HepG2 (cell line): ENCODE measurements around the gene NT5DC1. TPM values are rescaled to one million over a fixed set of nuclear protein-coding genes. Genes with fewer than 3 reads are reported as not detected.

Experiments used
- ARID5B ChIP-seq: IDR thresholded peaks from 2 replicates; pipeline ENCODE4 v1.4.0; 2020; ENCODE audit warnings: mild to moderate bottlenecking, missing genetic modification reagents
- CHD2 ChIP-seq: IDR thresholded peaks from 2 replicates; pipeline ENCODE4 v1.6.1; 2011; ENCODE audit warnings: low read depth, low read length, improper control_type of control experiment
- ETV5 ChIP-seq: IDR thresholded peaks from 2 replicates; pipeline ENCODE4 v1.6.1; 2018; ENCODE audit warnings: missing biosample characterization, missing genetic modification reagents, inconsistent platforms, borderline replicate concordance
- GPN1 ChIP-seq: sonication (generic); formaldehyde crosslinking; IDR thresholded peaks from 2 replicates; pipeline ENCODE4 v1.5.1; 2020; ENCODE audit warnings: missing genetic modification reagents, borderline replicate concordance
- MTERF4 ChIP-seq: sonication (generic); formaldehyde crosslinking; IDR thresholded peaks from 2 replicates; pipeline ENCODE4 v1.8.0; 2023; ENCODE audit warnings: mild to moderate bottlenecking, missing genetic modification reagents
- NR3C1 ChIP-seq: sonication (generic); formaldehyde crosslinking; IDR thresholded peaks from 2 replicates; pipeline ENCODE4 v1.4.0; 2020; ENCODE audit warnings: missing genetic modification reagents
- PITX1 ChIP-seq: sonication (generic); formaldehyde crosslinking; IDR thresholded peaks from 2 replicates; pipeline ENCODE4 v1.5.1; 2020; ENCODE audit warnings: mild to moderate bottlenecking, missing genetic modification reagents
- SMAD3 ChIP-seq: sonication (generic); formaldehyde crosslinking; IDR thresholded peaks from 2 replicates; pipeline ENCODE4 v1.4.0; 2020; ENCODE audit warnings: missing genetic modification reagents
- SNAPC4 ChIP-seq: sonication (generic); formaldehyde crosslinking; IDR thresholded peaks from 2 replicates; pipeline ENCODE4 v1.4.0; 2020; ENCODE audit warnings: mild to moderate bottlenecking, missing genetic modification reagents
- SNRNP70 ChIP-seq: fragments of 200-400 bp; formaldehyde crosslinking; IDR thresholded peaks from 2 replicates; pipeline ENCODE4 v1.6.1; 2017; ENCODE audit warnings: mild to moderate bottlenecking, low read depth, low read length, moderate library complexity
- XBP1 ChIP-seq: sonication (generic); formaldehyde crosslinking; IDR thresholded peaks from 2 replicates; pipeline ENCODE4 v1.5.0; 2020; ENCODE audit warnings: missing genetic modification reagents
- ZBTB49 ChIP-seq: sonication (generic); formaldehyde crosslinking; IDR thresholded peaks from 2 replicates; pipeline ENCODE4 v1.4.0; 2020; ENCODE audit warnings: missing genetic modification reagents, borderline replicate concordance
- ZKSCAN5 ChIP-seq: sonication (generic); formaldehyde crosslinking; IDR thresholded peaks from 2 replicates; pipeline ENCODE4 v1.5.1; 2020; ENCODE audit warnings: mild to moderate bottlenecking, missing genetic modification reagents
- ZNF263 ChIP-seq: sonication (generic); formaldehyde crosslinking; IDR thresholded peaks from 2 replicates; pipeline ENCODE4 v1.4.0; 2020; ENCODE audit warnings: missing genetic modification reagents
- ZNF432 ChIP-seq: sonication (generic); formaldehyde crosslinking; IDR thresholded peaks from 2 replicates; pipeline ENCODE4 v1.5.0; 2020; ENCODE audit warnings: missing genetic modification reagents, mild to moderate bottlenecking, borderline replicate concordance
- ZNF747 ChIP-seq: sonication (generic); formaldehyde crosslinking; IDR thresholded peaks from 2 replicates; pipeline ENCODE4 v1.8.1; 2023; ENCODE audit warnings: missing genetic modification reagents, mild to moderate bottlenecking, borderline replicate concordance
- polyA plus RNA-seq, 8 experiments: library from polyadenylated mRNA; depleted of rRNA in 3 of 8; stranded (reverse) in 7 of 8; unstranded in 1 of 8; fragments of >200 nt; fragmentation: Illumina TruSeq in 4 of 8; extraction: Trizol in 4 of 8; gene quantifications; 2 replicates each; pipeline versions ENCODE4 v1.2.1 to v1.2.3, GENCODE V29; 2011 to 2016; ENCODE audit warnings: low read depth in 4 of 8, missing spikeins in 1 of 8, mixed read lengths in 1 of 8; ENCODE audit not compliant: insufficient read depth in 1 of 8
- total RNA-seq, 5 experiments: library from RNA; depleted of rRNA; stranded (reverse); fragments of >200 nt; fragmentation: Illumina TruSeq; extraction: Trizol; gene quantifications; 2 replicates each; pipeline ENCODE4 v1.2.3, GENCODE V29; 2016; ENCODE audit warnings: low read depth in 1 of 5

The NT5DC1 gene
- total and polyA plus RNA-seq, 2 of the 13 experiments (the other 11 are each of a cell fraction or from before 2014, with no cell fraction given), result 27.0 to 56.1 TPM

- no peak for TF ChIP-seq ZBTB49 (CRISPR knock-in tag)
- TF ChIP-seq ZKSCAN5 (CRISPR knock-in tag), result no peak; the same call in 1 of the 2 replicates
- no peak for TF ChIP-seq SNRNP70
- no peak for TF ChIP-seq ETV5
- TF ChIP-seq MTERF4 (CRISPR knock-in tag), result peak; percentile 77
- TF ChIP-seq ZNF263 (CRISPR knock-in tag), result no peak
- peak; percentile 97 for TF ChIP-seq CHD2
- peak; percentile 26; the same call in 1 of the 2 replicates for TF ChIP-seq ARID5B (CRISPR knock-in tag)
- TF ChIP-seq ZNF432 (CRISPR knock-in tag), result no peak
- TF ChIP-seq SMAD3 (CRISPR knock-in tag), result no peak; the same call in 1 of the 2 replicates
- TF ChIP-seq PITX1, result peak; percentile 39; the same call in 1 of the 2 replicates
- no peak for TF ChIP-seq GPN1 (CRISPR knock-in tag)
- TF ChIP-seq ZNF747 (CRISPR knock-in tag), result peak; percentile 40; the same call in 1 of the 2 replicates
- no peak for TF ChIP-seq NR3C1 (CRISPR knock-in tag)
- TF ChIP-seq XBP1 (CRISPR knock-in tag), result no peak; the same call in 1 of the 2 replicates
- no peak; the same call in 1 of the 2 replicates for TF ChIP-seq SNAPC4
These were observed 178.8 kb downstream of the NT5DC1 start, which contains the start of gene TSPYL1 (continued) for GRCh38 chr6:116279232-116280160.
